NCI-H774 (cell line): ENCODE results near the gene INTS4.
"Not testable (repeated sequence)": the region's sequence is repeated elsewhere in the genome, so short reads cannot be mapped to it uniquely, and the experiment has no call there.

Experiments
- DNase-seq: peaks from one replicate; lab custom pipeline; 2025; lab: John Stamatoyannopoulos, UW

INTS4 gene

GRCh38 chr11:77994434-77995362 lies at the start of gene INTS4:
TSS of gene INTS4 (minus strand) at chr11:77994668. CDS start at chr11:77994643, 25 bp downstream.
- peak; percentile 100 for DNase-seq

DNA sequence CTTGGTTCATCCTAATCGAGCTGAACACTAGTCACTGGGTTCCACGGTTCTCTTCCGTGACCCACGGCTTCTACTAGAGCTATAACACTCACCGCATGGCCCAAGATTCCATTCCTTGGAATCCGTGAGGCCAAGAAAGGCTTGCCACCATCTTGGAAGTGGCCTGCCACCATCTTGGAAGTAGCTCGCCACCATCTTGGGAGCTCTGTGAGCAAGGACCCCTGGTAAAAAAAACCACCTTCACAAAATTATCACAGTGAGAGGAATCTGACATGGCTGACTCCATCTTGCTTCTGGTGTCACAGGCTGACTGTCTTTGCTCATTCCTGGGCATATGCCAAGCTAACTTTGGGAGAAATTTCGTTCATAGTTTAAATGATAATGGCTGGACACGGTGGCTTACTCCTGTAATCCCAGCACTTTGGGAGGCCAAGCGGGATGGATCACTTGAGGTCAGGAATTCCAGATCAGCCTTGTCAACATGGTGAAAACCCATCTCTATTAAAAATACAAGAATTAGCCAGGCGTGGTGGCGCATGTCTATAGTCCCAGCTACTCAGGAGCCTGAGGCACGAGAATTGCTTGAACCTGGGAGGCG lies 47.5 kb upstream of the INTS4 start:
- no peak for DNase-seq

DNA sequence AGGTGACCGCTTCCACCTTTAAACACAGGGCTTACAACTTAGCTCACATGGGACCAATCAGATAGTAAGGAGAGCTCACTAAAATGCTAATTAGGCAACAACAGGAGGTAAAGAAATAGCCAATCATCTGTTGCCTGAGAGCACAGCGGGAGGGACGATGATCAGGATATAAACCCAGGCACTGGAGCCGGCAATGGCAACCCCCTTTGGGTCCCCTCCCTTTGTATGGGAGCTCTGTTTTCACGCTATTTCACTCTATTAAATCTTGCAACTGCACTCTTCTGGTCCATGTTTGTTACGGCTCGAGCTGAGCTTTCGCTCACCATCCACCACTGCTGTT lies 46.9 kb upstream of the INTS4 start:
- not testable (repeated sequence) for DNase-seq

GRCh38 chr11:78040691-78041379 lies 46.4 kb upstream of the INTS4 start:
- no peak for DNase-seq

- DNase-seq: peak; percentile 51
Measured at GRCh38 chr11:78039919-78040671, 45.6 kb upstream of the INTS4 start.

- DNase-seq: no peak
Measured at GRCh38 chr11:78039391-78039918, 45.0 kb upstream of the INTS4 start.

GRCh38 chr11:78038697-78039313 lies 44.3 kb upstream of the INTS4 start:
- no peak for DNase-seq

- no peak for DNase-seq
Measured at GRCh38 chr11:78037825-78038620, 43.6 kb upstream of the INTS4 start.

DNA sequence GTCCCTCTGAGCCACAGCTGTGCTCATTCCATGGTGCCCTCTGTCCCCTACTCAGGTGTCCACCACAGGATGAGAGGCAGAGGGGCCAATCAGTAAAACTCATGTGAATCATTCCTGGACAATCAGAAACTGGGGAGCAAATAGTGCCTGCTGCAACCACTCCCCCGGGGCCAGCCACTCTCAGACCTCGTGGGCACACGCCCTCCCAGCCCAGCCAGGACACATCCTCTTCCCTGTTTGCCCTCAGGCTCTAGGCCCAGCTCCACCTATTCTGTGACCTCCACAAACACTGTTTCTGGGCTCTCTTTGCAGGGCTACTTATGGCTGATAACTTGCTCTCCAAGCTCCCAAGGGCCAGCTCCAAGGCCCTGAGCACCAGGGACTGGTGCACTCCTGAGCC lies 42.6 kb upstream of the INTS4 start:
- DNase-seq: no peak

- DNase-seq: no peak
Measured at GRCh38 chr11:78036313-78036712, 41.8 kb upstream of the INTS4 start.

DNA sequence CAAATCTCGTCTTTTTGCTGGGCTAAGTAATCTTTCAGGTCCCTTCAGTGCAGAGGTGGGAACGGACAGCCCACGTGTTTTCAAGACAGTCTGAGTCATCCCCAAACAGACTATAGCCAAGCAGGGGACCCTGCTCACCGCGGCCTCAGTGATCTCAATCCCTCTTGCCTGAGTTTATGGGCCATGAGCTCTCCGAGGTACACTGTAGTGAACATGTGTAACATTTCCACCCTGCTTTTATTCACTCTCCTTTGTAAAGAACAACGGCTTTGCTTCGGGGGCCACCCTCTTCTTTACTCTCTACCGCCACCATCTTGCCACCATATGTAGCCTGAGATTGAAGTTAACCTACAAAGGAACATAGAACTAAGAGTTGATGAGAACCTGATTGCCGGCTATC lies 40.2 kb upstream of the INTS4 start:
- DNase-seq: no peak

DNA sequence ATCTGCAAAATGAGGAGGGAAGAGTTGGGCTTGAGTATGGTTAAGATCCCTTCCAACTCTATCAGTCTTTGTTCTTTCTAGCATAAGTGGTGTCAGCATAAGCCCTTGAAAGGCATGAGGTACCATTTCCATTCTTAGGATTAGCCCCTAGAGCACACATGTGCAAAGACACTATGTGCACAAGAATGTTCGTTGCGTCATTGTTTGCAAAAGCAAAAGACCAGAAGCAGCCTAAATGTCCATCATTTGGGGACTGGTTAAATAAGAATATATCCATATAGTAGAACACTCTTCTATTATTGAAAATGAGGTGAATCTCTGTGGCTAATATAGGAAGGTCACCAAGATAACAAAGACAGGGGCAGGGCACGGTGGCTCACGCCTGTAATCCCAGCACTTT lies 38.6 kb upstream of the INTS4 start:
- no peak for DNase-seq

- no peak for DNase-seq
Measured at GRCh38 chr11:78032090-78032489, 37.6 kb upstream of the INTS4 start.

- no peak for DNase-seq
Measured at GRCh38 chr11:78031629-78032028, 37.2 kb upstream of the INTS4 start.

DNA sequence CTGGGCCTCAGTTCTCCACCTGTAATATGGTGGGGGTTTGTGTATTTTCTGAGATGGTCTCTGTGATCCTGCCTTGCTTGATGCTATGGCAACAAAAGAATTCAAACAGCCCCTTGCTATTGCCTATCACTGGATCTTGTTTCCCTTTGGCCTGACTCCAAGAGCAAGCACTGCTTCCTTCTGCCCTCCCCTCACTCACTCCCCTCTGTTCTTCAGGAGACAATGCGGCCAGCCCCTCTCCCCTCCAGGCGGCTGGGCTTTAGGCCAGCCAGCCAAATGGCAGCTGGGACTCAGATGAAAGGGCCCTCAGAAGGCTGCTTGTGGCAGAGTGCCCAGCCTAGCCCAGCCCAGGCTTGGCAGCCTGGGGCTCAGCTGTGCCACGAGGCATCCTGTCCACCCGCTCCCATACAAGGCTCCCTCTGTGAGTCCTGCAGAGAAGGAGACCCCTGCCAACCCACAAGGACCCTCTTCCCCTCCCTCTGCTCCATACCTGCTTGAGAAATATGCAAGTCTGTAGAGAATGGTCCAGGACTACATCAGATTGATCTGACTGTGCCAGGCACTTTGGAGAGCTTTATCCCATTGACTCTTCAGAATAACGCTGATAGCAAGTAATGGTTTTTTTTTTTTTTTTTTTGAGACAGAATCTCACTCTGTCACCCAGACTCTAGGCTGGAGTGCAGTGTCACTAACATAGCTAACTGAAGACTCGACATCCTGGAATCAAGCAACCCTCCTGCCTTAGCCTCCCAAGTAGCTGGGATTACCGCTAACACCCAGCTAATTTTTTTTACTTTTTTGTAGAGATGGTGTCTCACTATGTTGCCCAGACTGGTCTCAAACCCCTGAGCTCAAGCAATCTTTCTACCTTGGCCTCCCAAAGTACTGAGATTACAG lies 36.2 kb upstream of the INTS4 start:
- peak; percentile 81 for DNase-seq

GRCh38 chr11:78028423-78028822 lies 34.0 kb upstream of the INTS4 start:
- DNase-seq: peak; percentile 7

DNA sequence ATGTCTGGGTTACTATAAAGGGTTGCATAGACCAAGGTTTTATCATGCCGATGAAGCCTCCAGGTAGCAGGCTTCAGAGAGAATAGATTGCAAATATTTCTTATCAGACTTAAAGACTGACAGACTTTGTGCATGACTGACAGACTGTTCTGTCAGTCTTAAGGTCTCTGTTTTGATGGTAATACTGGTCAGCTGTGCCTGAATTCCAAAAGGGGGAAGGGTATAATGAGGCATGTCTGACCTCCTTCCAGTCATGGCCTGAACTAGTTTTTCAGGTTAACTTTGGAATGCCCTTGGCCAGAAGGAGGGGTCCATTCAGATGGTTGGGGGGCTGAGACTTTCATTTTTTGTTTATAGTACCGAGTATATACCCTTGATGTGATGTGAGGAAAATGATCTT lies 33.3 kb upstream of the INTS4 start:
- no peak for DNase-seq

DNA sequence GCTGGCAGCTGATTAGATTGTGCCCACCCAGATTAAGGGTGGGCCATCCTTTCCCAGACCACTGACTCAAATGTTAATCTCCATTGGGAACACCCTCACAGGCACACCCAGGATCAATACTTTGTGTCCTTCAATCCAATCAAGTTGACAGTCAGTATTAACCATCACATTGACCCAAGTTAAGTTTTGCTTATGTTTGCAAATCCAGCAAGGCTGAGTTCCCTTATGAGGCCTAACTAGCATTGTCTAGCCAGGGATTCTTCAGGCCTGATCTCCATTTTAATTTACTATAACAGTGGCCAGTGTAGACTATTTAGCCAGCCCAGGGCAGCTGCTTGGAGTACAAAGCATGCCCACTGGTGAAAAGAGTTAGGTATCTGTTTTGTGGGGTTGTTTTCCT lies 30.9 kb upstream of the INTS4 start:
- DNase-seq: no peak

DNA sequence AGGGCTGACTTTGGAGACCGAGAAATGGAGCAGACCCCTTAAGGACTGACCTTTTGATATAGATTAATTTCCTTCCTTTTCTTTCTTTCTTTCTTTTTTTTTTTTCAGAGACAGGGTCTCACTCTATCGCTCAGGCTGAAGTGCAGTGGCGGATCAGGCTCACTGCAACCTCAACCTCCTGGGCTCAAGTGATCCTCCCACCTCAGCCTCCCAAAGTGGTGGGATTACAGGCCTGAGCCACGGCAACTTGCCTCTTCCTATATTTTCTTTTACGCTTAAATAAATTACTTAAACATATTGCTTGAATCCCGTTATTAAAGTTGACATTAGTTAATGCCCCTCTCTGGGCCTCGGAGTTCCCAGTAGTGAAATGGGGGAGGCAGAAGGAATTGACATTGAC lies 29.0 kb upstream of the INTS4 start:
- DNase-seq: no peak
